GM19324 (cell line): ENCODE results near the gene GPRIN2.
A peak's percentile ranks its signal among the peaks of the same experiment; 100 is the strongest.
"Not testable (repeated sequence)": the region's sequence is repeated elsewhere in the genome, so short reads cannot be mapped to it uniquely, and the experiment has no call there.

Source experiments
- ATAC-seq: cut with Tn5 transposase; IDR thresholded peaks from one replicate; pipeline ENCODE4 v1.9.1; 2021; ENCODE audit warnings: mild to moderate bottlenecking, moderate library complexity; ENCODE audit not compliant: unreplicated experiment, low FRiP score

Gene GPRIN2

GRCh38 chr10:46570655-46571054 lies 14.2 kb upstream of the GPRIN2 start:
- not testable (repeated sequence) for ATAC-seq

GRCh38 chr10:46567151-46567550 lies 10.7 kb upstream of the GPRIN2 start:
- not testable (repeated sequence) for ATAC-seq

DNA sequence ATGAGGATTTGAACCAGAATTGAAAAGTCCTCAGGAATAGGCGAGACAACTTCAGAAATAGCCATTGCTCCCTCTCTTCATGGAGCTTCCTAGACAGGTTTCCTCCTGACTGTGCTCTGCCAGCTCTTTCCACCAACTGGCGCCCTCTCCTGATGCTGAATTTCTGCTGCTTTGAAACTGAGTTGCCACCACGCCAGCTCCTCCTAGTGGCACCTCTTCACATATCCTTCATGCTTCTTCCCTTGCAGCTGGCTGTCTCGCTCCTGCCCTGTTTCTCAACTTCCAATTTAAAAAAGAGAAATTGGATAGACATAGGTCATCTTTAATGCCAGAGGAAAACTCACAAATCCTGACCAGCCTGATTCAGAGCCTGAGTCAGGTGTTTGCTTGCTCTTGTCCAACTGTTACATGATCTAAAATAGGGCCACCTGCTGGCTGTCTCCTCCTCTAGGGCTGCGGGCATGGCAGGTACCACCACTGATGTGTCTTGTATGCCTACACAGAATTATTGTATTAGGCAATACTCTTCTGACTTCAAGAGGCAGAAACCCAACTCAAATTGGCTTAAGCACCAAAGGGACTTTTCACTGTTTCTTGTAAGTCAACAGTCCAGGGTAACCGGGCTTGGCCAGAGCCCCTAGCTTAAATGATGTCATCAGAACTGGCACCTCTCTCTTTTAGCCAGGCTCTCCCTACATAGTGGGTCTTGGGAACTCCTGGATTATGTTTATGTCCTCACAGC lies 9.3 kb upstream of the GPRIN2 start:
- ATAC-seq: peak; percentile 85

- no peak for ATAC-seq
Observed at GRCh38 chr10:46560952-46561351, 4.5 kb upstream of the GPRIN2 start.

DNA sequence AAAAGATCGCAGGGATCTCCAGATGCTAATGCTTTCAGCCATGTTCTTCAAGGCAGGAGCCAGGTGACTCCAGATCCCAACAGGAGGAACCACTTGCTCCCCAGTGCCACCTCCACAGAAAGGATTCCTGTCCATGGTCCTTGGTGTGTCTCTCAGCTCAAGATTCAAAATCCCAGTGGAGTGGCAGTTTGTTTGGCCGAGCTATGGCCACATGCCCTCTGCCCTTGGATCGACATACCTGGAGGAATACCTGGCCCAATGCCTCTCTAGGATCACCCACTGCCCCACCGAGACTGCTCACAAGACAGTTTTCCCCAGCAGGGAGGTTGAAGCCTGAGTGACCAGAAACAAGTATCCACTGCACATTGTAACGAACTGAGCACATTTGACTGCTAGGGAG lies 3.9 kb upstream of the GPRIN2 start:
- ATAC-seq: no peak

- no peak for ATAC-seq
Observed at GRCh38 chr10:46559231-46559671, 2.8 kb upstream of the GPRIN2 start.

DNA sequence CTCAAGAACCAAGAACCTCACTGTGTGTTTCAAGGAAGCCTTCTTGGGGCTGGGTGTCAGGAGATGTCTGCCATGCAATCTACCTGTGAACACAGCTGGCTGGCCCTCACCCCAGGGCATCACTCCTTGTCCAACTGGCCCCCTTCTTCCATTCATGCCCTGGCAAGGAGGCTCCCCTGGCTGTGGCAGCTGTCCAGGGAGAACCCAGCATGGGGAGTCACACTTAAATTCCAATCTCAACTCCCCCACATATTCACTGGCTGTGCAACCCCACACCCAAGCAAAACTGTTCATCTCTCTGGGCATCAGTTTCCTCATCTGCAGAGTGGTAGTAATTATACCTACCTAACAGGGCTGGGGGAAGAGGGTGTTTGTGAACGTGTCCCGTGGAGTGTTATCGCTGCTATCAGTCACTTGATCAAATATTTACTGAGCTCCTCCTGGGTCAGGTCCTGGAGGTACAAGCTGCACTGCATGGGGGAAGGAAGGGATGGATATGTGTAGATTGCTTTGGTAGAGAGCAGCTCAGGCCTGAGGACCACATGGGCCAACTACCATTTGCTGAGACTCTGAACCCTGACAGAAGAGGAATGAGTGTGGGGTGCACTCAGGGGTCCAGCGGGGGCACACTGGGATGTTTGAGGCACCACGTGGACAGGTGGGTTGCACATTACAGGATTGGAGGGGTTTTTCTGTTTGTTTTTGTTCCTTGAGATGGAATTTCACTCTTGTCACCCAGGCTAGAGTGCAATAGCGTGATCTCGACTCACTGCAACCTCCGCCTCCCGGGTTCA lies 2.1 kb upstream of the GPRIN2 start:
- ATAC-seq: no peak

GRCh38 chr10:46558122-46558391 lies 1.6 kb upstream of the GPRIN2 start:
- no peak for ATAC-seq

DNA sequence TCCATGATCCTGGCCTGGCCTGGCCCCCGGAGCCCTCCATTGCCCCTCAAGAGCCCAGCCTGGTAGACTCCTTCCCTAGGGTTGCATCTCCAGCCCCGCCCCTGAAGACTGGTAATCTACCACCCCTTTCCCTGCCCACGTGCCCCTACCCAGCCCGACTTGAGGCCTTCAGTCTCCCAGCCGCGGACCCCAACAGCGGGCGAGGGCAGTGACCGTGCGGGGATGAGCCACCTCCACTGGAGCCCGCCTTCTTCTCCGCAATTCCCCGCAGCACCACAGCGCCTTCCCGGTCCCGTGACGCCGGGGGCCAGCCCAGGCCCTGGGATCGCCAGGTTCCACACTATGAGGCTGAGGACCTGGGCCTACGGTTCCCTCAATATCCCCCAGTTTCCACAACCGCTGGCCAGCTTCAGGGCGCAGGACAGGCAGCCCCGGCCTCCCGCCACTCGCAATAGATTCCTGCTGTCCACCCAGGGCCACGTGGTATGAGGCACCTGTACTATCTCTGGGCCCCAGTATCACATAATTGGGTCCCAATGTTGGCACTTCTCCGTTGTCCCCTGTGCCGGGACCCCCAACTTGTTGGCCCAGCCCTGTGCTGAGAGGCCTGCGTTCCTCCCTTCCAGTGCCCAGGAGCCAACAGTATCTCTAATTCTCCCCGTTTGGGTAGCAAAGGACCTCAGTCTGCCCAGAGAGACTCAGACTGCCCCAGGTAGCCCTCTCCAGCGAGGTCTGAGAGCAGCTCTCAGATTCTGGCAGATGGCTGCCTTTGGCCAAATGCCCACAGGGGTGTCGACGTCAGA lies 1.1 kb upstream of the GPRIN2 start:
- no peak for ATAC-seq

DNA sequence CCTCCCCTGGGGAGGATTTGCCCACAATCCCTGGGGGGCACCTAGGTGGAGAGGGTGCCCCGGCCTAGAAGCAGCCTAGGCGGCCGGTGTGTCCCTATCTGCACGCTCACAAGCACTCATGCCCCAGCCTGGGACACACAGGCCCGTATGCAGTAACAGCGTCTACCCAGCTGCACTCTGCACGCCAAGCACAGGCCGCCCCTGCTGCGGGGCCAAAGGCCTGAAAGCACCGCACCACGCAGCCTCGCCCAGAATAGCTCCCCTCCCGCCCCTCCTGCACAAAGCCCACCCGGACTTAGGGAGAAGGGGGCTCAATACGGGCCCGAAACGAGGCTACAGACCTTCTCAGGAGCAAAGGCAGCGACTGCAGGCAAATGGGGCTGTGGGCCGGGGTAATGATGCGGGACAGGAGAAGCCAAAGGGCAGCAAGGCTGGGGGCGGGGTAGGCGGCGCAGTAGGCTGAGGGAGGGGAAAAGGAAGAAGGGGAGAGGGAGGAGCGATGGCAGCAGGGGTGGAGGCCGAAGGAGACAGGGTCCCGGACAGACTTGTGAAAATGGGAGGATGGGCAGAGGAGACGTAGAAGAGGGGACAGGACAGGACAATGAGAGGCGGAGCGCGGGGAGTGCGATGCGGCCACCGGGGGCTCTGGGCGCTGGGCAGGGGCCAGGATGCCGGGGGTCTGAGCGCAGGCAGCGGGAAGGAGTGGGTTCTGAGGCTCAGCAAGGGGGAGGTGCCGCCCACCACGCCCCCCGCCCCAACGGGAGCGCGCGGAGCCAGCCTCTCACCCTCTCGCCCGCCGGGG lies 544 bp downstream of the GPRIN2 start:
- ATAC-seq: no peak

GRCh38 chr10:46555366-46555712 lies 1.1 kb downstream of the GPRIN2 start:
- ATAC-seq: no peak

DNA sequence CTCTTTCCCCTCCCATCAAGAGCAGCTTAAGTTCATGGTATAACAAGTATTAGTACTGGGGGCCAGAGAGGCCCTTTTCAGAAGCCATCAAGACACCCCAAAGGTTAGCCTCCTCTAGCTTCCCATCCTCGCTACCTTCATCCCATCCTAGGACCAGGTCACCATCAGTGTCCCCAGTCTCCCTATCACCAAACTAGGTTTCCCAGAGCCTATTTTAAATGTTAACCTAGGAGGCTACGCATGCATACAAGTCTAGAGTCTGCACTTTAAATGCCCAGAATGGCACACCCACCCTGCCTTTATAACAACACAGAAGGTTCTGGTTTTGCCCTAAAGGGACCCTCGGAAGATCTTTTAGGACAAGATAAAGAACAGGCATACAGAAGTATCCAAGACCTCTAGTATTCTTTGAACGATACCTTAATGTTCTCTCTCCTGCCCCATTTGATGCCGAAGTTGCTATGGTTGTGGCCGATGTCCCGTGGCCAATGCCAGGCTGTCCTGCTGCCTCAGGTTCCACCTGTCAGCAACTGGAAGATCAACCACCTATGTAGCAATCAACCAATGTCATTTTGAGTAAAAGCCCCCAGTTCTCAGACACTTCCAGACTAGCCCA lies 2.2 kb downstream of the GPRIN2 start:
- no peak for ATAC-seq

DNA sequence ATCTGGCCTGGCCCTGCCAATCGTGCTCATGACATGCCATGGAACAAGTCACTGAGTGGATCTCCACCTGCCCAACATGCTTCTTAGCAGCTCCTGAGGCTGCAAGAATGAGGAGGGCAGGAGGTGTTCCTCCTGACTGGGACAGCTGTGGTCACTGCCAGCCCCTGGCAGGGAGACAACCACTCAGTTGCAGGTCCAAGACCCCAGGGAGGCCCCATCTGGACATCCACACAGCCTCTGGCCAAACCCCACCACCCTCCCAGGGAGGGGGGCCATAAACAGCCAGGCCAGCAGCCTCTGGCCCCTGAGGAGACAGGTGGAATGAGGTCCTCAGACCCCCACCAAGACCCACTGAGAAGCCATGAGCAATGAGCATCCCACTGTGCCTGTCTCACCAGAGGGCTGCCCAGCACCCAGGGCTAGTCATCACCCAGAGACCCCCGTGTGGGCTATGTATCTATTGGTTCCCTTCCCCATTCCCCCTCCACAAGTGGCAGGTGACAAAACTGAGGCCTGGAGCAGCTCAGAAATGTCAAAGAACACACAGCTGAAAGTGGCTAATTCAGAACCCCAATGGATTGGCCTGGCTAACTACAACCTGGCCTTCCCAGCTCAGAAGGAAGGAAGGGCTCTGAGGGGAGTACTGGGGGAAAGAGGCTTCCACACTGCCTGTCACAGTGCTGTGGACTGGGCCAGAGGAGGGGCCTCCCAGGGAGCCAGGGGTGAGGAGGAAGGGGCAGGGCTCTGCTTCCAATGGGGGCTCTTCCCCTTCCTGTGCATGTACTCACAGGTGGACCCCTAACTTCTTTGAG lies 3.0 kb downstream of the GPRIN2 start:
- no peak for ATAC-seq

DNA sequence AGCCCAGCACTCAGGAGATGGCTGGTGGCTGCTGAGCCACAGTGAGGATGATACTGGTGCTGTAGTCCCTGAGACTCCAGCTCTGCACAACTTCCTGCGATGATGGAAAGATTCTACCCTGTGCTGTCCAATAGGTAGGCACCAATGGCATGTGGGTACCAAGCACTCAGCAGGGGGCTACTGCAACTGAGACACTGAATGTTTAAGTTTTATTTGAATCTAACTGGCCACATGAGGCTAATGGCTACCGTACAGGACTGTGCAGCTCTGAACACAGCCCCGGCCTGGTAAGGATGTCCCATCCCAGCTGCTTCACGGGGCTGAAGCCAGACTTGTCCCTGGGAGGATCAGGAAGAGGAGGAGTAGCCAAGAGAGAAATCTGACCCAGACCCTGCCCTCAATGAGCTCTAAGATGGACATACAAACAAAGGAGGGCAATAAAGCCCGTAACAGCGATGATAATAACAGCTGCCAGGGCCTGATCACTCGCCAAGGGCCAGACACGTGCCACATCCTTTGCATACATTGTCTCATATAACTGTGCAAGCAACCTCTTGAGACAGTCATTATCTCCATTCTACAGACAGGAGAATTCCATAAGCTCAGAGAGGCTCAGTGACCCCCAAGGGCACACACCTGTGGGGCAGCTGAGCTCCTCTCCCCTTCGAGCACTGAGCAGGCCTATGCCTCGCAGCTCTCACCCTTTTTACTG lies 3.8 kb downstream of the GPRIN2 start:
- ATAC-seq: no peak

DNA sequence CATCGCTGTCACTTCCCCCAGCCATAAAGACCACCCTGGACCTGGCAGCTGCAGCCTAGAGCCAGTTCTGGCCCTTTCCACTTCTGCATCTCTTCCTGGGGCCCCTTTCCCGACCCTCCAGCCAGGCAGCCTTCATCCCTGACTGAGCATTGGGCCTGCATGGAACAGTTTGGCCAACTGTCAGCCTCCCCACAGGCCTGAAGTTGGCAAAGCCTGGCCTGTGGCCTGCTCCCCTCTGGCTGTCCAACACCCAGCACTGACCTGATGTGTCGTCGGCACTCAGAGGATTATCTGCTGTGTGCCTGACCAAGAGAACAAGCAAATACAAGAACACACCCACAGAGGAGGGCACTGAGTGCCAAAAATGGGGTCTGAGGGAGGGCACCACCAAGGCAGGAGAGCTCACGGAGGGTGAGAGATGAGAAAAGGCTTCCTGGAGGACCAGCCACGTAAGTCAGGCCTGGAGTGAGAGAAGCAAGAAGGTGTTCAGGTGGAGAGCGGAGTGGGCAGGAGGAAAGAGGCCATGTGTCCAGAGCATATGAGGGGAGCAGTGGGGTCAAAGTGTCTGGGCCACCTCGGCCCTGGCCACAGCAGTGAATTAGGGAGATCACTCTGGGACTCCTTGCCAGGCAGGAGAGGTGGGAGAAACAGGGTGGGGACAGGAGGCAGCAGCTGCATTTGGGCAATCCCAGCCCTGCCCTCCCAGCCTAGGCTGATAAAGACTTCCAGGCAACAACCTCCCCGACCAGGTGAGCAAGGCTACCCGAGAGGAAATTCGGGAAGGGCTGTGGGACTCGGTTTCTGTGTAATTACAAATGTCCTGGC lies 4.5 kb downstream of the GPRIN2 start:
- ATAC-seq: no peak

DNA sequence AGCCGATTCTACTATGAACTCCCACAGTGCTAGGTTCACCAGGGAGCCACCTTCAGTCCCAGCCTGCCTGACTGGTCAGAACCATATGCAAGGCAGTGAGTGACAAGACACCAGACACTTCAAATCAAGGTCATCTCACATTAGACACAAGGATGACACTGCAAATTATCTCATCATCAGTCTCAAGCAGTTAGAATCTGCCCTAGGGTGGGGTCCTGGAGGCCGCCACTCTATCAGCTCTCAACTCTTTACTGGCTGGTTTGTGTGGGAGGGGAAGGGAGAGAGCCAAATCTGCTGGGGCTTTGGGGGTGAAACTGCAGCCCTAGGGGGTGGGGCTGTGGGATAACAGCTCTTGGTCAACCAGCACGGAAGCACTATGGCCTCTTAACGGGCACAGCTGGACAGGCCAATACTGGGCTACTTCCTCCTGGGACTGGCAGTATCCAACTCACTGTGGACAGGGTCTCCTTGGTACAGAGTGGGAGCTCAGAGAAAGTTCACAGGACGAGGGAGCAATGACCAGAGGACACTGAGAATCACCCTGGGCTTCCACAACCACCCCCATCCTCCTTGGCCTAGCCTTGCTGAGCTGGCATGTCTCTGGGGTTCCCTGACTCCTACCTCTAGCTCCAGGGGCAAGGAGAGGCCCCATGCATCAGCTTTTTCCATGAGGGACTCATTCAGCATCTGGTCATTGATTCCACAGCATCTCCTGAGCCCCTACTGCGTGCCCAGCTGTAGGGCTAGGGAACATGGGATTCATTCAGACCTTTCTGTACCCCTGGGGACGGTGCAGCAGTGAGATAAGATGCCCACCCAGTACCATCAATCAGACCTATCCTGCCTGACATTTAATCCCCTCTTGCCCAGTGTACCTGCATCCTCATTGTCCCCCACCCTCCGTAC lies 5.4 kb downstream of the GPRIN2 start:
- ATAC-seq: no peak
